Measurements from ENCODE around the gene CHMP4A.
A peak's percentile ranks its signal among the peaks of the same experiment; 100 is the strongest.

CHMP4A gene

GRCh38 chr14:24194873-24195185, 18.5 kb downstream of the CHMP4A start:
- DNase-seq: no peak

- no peak for DNase-seq
Measured at GRCh38 chr14:24194186-24194872, 19.0 kb downstream of the CHMP4A start.

GRCh38 chr14:24192933-24193332, 20.4 kb downstream of the CHMP4A start:
- DNase-seq: no peak

- no peak for DNase-seq
Measured at GRCh38 chr14:24190416-24190815, 22.9 kb downstream of the CHMP4A start.

- DNase-seq: no peak
Measured at GRCh38 chr14:24189460-24189859, 23.8 kb downstream of the CHMP4A start.

- DNase-seq: no peak
Measured at GRCh38 chr14:24189059-24189375, 24.3 kb downstream of the CHMP4A start.

GRCh38 chr14:24188251-24189058, 24.8 kb downstream of the CHMP4A start, which contains the start of gene IPO4:
IPO4 (minus strand) TSS chr14:24188816; CDS start chr14:24188787, 29 bp downstream.
- DNase-seq: peak; percentile 91

GRCh38 chr14:24187539-24187915, 25.8 kb downstream of the CHMP4A start:
- DNase-seq: no peak

GRCh38 chr14:24186831-24187538, 26.3 kb downstream of the CHMP4A start:
- DNase-seq: no peak

- no peak for DNase-seq
Measured at GRCh38 chr14:24185741-24186140, 27.5 kb downstream of the CHMP4A start.

GRCh38 chr14:24185026-24185425, 28.3 kb downstream of the CHMP4A start:
- DNase-seq: no peak

GRCh38 chr14:24184104-24184970, 29.0 kb downstream of the CHMP4A start:
- no peak for DNase-seq

- no peak for DNase-seq
Measured at GRCh38 chr14:24183014-24183481, 30.2 kb downstream of the CHMP4A start.

- no peak for DNase-seq
Measured at GRCh38 chr14:24182110-24182882, 31.0 kb downstream of the CHMP4A start.

- DNase-seq: no peak
Measured at GRCh38 chr14:24181371-24182077, 31.8 kb downstream of the CHMP4A start.

GRCh38 chr14:24179961-24180796, 33.1 kb downstream of the CHMP4A start:
- no peak for DNase-seq

- no peak for DNase-seq
Measured at GRCh38 chr14:24179294-24179960, 33.9 kb downstream of the CHMP4A start.

GRCh38 chr14:24178399-24179178, 34.7 kb downstream of the CHMP4A start:
- no peak for DNase-seq

- no peak for DNase-seq
Measured at GRCh38 chr14:24177891-24178290, 35.4 kb downstream of the CHMP4A start.
